Sigmoid colon (tissue), 7 donors: ENCODE measurements around the gene HSBP1L1. TPM values are rescaled to one million over a fixed set of nuclear protein-coding genes. Genes with fewer than 3 reads are reported as not detected.

ENCODE experiments used
- DNase-seq: peaks from one replicate; pipeline ENCODE4 v3.0.0-alpha.2; 2019
- H3K27ac ChIP-seq, 4 donors: fragments of 200-600 bp; sonication (generic); one replicate each; pipeline ENCODE4 v1.5.1; 2016 to 2019; ENCODE audit warnings: mild to moderate bottlenecking in 1 of 4
- H3K27me3 ChIP-seq, 3 donors: fragments of 200-600 bp; sonication (generic); one replicate each; pipeline ENCODE4 v1.5.1; 2019; ENCODE audit warnings: mild to moderate bottlenecking in 1 of 3
- H3K36me3 ChIP-seq, 4 donors: fragments of 200-600 bp; sonication (generic); one replicate each; pipeline ENCODE4 v1.5.1; 2016 to 2019
- H3K4me1 ChIP-seq, 4 donors: fragments of 200-600 bp; sonication (generic); one replicate each; pipeline ENCODE4 v1.5.1; 2017 to 2019
- H3K4me3 ChIP-seq, 4 donors: fragments of 200-600 bp; sonication (generic); one replicate each; pipeline ENCODE4 v1.5.1; 2017 to 2019; ENCODE audit warnings: mild to moderate bottlenecking in 2 of 4, moderate library complexity in 1 of 4
- H3K9me3 ChIP-seq, 4 donors: fragments of 200-600 bp in 3 of 4; sonication (generic) in 3 of 4; one replicate each; pipeline versions ENCODE4 v1.5.1 to v1.6.1; 2013 to 2019
- CTCF ChIP-seq, 4 experiments: fragments of 450-650 bp in 3 of 4; fragments of 200-600 bp in 1 of 4; IDR thresholded peaks; one replicate each; pipeline ENCODE4 v1.5.1; 2016 to 2019; ENCODE audit warnings: antibody characterized with exemption in 4 of 4, mild to moderate bottlenecking in 3 of 4, moderate library complexity in 2 of 4
- EP300 ChIP-seq, 4 donors: sonication (generic); formaldehyde crosslinking; IDR thresholded peaks; one replicate each; pipeline ENCODE4 v1.6.1; 2017; ENCODE audit warnings: antibody characterized with exemption in 4 of 4
- POLR2A ChIP-seq, 2 donors: fragments of 450-650 bp; IDR thresholded peaks; one replicate each; pipeline ENCODE4 v1.6.1; 2016; ENCODE audit warnings: antibody characterized with exemption in 2 of 2, mild to moderate bottlenecking in 2 of 2, moderate library complexity in 2 of 2
- POLR2AphosphoS5 ChIP-seq, 4 donors: sonication (generic); formaldehyde crosslinking; IDR thresholded peaks; one replicate each; pipeline ENCODE4 v1.6.1; 2017; ENCODE audit warnings: antibody characterized with exemption in 4 of 4
- WGBS, 2 donors: extraction: QIAGEN DNeasy Blood & Tissue Kit; methylation state at CpG; one replicate each; pipeline ENCODE4 v1.1.7; 2013; 5-methylcytosine and 5-hydroxymethylcytosine counted together
- intact Hi-C: fragments of 100-400 bp; cut with DNase I; formaldehyde crosslinking; loops from one replicate; pipeline ENCODE4 v1.15.1; 2023
- polyA plus RNA-seq, 3 donors: library from polyadenylated mRNA; stranded (reverse); fragments of 200-250 nt; gene quantifications; one replicate each; pipeline ENCODE4 v1.2.3, GENCODE V29; 2013
- total RNA-seq, 4 donors: library from RNA; depleted of rRNA; stranded (reverse); fragments of >200 nt; gene quantifications; one replicate each; pipeline ENCODE4 v1.1.0, GENCODE V29; 2016
- donor health status: healthy with polysubstance abuse.
- donor health status: Bipolar disorder and iron deficiency.
- donor health status: healthy.

Gene HSBP1L1
- total and polyA plus RNA-seq, 7 donors: 15.8 to 86.5 (median 21.0) TPM

DNA sequence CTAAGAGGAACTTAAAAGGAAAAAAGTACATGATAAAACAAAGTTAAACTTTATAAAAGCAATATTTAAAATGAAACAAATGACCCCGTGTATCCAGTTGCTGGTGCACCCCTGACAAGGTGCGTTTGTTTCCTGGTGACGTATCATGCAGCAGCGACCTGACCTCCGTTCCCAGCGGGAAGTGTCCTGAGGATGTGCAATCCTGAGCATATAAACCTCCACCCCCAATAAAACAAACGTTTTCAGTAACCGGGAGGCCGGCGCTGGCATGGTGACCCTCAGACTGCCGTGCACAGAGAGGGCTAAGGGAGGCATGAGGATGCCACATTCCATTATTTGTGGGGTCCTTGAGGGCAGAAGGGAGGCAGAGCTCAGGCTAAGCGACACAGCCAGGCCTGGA, 27.8 kb upstream of the HSBP1L1 start:
- intact Hi-C loops: no loop called here
- 31 to 86% methylated on average over 12 of the region's 12 CpGs for WGBS, 2 donors
- peaks cover under 1 to 50% (median 11%) of the 10 kb centered on the region in 4 donors for H3K36me3 ChIP-seq
- H3K4me3 ChIP-seq: no peak overlapping the region
- peaks cover 0 to 3% (median 0%) of the 10 kb centered on the region in 4 donors for H3K4me1 ChIP-seq
- TF ChIP-seq POLR2A (IDR thresholded peaks at IDR 0.05): no peak
- no peak for TF ChIP-seq CTCF (IDR thresholded peaks at IDR 0.05)
- TF ChIP-seq EP300 (IDR thresholded peaks at IDR 0.05): no peak
- TF ChIP-seq POLR2AphosphoS5 (IDR thresholded peaks at IDR 0.05): no peak
- DNase-seq: peak; percentile 33
- no peak overlapping the region for H3K27ac ChIP-seq
- H3K27me3 ChIP-seq: no peaks in the 10 kb centered on the region
- no peaks in the 10 kb centered on the region for H3K9me3 ChIP-seq

GRCh38 chr18:79937103-79937860, 27.2 kb upstream of the HSBP1L1 start:
- no peak for TF ChIP-seq POLR2AphosphoS5 (IDR thresholded peaks at IDR 0.05)
- TF ChIP-seq POLR2A (IDR thresholded peaks at IDR 0.05): no peak
- no peak for TF ChIP-seq EP300 (IDR thresholded peaks at IDR 0.05)
- no peak for TF ChIP-seq CTCF (IDR thresholded peaks at IDR 0.05)
- no peak overlapping the region for H3K27ac ChIP-seq
- no peaks in the 10 kb centered on the region for H3K9me3 ChIP-seq
- H3K27me3 ChIP-seq: no peaks in the 10 kb centered on the region
- peaks cover 4 to 56% (median 14%) of the 10 kb centered on the region in 4 donors for H3K36me3 ChIP-seq
- DNase-seq: peak; percentile 18
- WGBS, 2 donors: 94 to 97% methylated on average over 25 of the region's 25 CpGs
- H3K4me1 ChIP-seq: peaks cover 0 to 3% (median 0%) of the 10 kb centered on the region in 4 donors
- H3K4me3 ChIP-seq: no peak overlapping the region
- intact Hi-C loops: no loop called here

DNA sequence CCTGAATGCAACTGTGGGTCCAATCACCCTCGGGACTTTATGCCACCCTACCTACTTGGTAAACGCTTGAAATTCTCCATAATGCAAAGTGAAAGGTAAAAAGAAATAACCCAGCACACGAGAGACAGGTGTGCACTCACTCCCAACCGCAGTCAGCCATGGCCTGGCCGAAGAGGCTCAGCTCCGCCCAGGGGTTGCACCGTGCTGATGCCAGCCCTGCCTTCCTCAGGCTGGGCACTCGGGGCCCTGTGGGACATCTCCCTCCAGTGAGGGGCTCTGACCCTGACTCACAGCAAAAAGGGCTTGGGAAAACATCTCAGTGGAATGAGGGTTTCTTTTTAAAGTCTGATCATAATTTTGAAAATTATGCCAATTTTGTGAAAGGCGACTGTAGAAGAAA, 26.2 kb upstream of the HSBP1L1 start:
- Histone ChIP-seq H3K4me1 (peaks cover 0 to 3% (median 0%) of the 10 kb centered on the region in 4 donors), H3K4me3 (no peak overlapping the region), H3K27ac (no peak overlapping the region), H3K36me3 (peaks cover 4 to 65% (median 20%) of the 10 kb centered on the region in 4 donors), H3K27me3 (no peaks in the 10 kb centered on the region), H3K9me3 (no peaks in the 10 kb centered on the region)
- no peak for TF ChIP-seq POLR2A (IDR thresholded peaks at IDR 0.05)
- TF ChIP-seq EP300 (IDR thresholded peaks at IDR 0.05): no peak
- no peak for TF ChIP-seq POLR2AphosphoS5 (IDR thresholded peaks at IDR 0.05)
- TF ChIP-seq CTCF (IDR thresholded peaks at IDR 0.05): no peak
- DNase-seq: peak; percentile 14
- intact Hi-C loops: no loop called here
- 35 to 84% methylated on average over 9 of the region's 9 CpGs for WGBS, 2 donors

DNA sequence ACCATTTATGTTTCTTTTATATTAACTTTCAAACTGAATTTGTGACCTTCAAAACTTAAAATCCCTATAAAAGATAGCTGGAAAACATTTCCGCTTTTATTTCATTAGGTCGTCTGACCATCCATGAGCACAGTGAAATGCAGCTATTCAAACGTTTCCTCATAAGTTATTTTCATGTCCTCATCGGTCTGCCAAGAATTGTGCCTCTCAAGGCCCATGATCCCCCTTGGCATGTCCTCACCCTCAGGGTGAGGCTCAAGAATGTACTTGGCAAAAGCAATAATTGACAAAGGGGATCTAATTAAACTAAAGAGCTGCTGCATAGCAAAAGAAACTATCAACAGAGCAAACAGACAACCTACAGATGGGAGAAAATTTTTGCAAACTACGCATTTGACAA, 25.3 kb upstream of the HSBP1L1 start:
- Histone ChIP-seq H3K27me3 (no peaks in the 10 kb centered on the region), H3K27ac (peak overlapping the region in 1 of 4 donors; percentile 42), H3K36me3 (peaks cover 4 to 65% (median 20%) of the 10 kb centered on the region in 4 donors), H3K4me1 (peaks cover 0 to 6% (median 1%) of the 10 kb centered on the region in 4 donors), H3K4me3 (no peak overlapping the region), H3K9me3 (no peaks in the 10 kb centered on the region)
- DNase-seq: peak; percentile 12
- WGBS, 2 donors: 43 to 72% methylated on average over 5 of the region's 5 CpGs
- intact Hi-C loops: no loop called here
- TF ChIP-seq CTCF (IDR thresholded peaks at IDR 0.05) (no peak), POLR2AphosphoS5 (IDR thresholded peaks at IDR 0.05) (no peak)
